Parathyroid adenoma (tissue), 2 donors: ENCODE measurements around the gene MKNK2.

ENCODE experiments used
- H2AFZ ChIP-seq: fragments of 300-600 bp; sonication (generic); one replicate; pipeline ENCODE4 v1.7.0; 2017; ENCODE audit warnings: antibody characterized with exemption, mild to moderate bottlenecking
- H3K27ac ChIP-seq: fragments of 300-600 bp; sonication (generic); one replicate; pipeline ENCODE4 v1.7.0; 2017
- H3K27me3 ChIP-seq: fragments of 300-600 bp; sonication (generic); one replicate; pipeline ENCODE4 v1.7.0; 2017; ENCODE audit warnings: low read length; ENCODE audit not compliant: control insufficient read depth, insufficient read depth
- H3K36me3 ChIP-seq: fragments of 300-600 bp; sonication (generic); one replicate; pipeline ENCODE4 v1.7.0; 2017; ENCODE audit warnings: low read length; ENCODE audit not compliant: control insufficient read depth, insufficient read depth
- H3K4me1 ChIP-seq: fragments of 300-600 bp; sonication (generic); one replicate; pipeline ENCODE4 v1.7.0; 2017; ENCODE audit warnings: control low read depth
- H3K4me2 ChIP-seq: fragments of 300-600 bp; sonication (generic); one replicate; pipeline ENCODE4 v1.7.0; 2017; ENCODE audit warnings: low read length
- H3K4me3 ChIP-seq: fragments of 300-600 bp; sonication (generic); one replicate; pipeline ENCODE4 v1.7.0; 2017; ENCODE audit warnings: low read depth, low read length
- H3K79me2 ChIP-seq: fragments of 300-600 bp; sonication (generic); one replicate; pipeline ENCODE4 v1.7.0; 2017; ENCODE audit warnings: control low read depth
- H3K9ac ChIP-seq: fragments of 300-600 bp; sonication (generic); one replicate; pipeline ENCODE4 v1.7.0; 2017; ENCODE audit warnings: mild to moderate bottlenecking
- H3K9me3 ChIP-seq: fragments of 300-600 bp; sonication (generic); one replicate; pipeline ENCODE4 v1.7.0; 2017; ENCODE audit warnings: low read length; ENCODE audit not compliant: control insufficient read depth
- TF ChIP-seq, protein P1 (sequence below): fragments of 300-600 bp; sonication (generic); IDR thresholded peaks from one replicate; pipeline ENCODE4 v1.7.0; 2017; ENCODE audit warnings: antibody characterized with exemption, mild to moderate bottlenecking
- donor health status: primary hyperparathyroidism.

MKNK2 gene

DNA sequence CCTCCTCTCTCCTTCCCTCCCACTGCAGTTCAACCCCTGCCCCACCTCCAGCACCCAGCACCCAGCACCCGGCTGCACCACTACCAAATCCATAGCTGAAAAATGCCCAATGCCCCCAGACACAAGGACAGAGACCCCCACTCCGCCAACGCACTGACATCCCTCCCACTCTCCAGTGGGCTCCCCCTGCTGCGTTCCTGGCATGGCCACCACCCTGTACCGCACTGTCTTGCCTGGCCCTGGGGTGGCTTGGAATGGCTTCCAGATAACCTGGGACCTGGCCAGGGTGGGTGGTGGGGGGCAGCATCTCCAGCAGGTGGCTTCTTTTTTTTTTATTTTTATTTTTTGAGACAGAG, 5.8 kb upstream of the MKNK2 start:
- peaks cover 3% of the 10 kb centered on the region for H3K79me2 ChIP-seq
- H3K9ac ChIP-seq, result no peak overlapping the region
- peaks cover 30% of the 10 kb centered on the region for H3K4me1 ChIP-seq
- H3K36me3 ChIP-seq, result no peaks in the 10 kb centered on the region
- TF ChIP-seq, protein P1, sequence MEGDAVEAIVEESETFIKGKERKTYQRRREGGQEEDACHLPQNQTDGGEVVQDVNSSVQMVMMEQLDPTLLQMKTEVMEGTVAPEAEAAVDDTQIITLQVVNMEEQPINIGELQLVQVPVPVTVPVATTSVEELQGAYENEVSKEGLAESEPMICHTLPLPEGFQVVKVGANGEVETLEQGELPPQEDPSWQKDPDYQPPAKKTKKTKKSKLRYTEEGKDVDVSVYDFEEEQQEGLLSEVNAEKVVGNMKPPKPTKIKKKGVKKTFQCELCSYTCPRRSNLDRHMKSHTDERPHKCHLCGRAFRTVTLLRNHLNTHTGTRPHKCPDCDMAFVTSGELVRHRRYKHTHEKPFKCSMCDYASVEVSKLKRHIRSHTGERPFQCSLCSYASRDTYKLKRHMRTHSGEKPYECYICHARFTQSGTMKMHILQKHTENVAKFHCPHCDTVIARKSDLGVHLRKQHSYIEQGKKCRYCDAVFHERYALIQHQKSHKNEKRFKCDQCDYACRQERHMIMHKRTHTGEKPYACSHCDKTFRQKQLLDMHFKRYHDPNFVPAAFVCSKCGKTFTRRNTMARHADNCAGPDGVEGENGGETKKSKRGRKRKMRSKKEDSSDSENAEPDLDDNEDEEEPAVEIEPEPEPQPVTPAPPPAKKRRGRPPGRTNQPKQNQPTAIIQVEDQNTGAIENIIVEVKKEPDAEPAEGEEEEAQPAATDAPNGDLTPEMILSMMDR, result no peak
- H3K4me2 ChIP-seq, result no peak overlapping the region
- no peaks in the 10 kb centered on the region for H3K27me3 ChIP-seq
- no peak overlapping the region for H2AFZ ChIP-seq
- H3K9me3 ChIP-seq, result no peaks in the 10 kb centered on the region
- H3K4me3 ChIP-seq, result no peak overlapping the region
- H3K27ac ChIP-seq, result peak overlapping the region; percentile 53

DNA sequence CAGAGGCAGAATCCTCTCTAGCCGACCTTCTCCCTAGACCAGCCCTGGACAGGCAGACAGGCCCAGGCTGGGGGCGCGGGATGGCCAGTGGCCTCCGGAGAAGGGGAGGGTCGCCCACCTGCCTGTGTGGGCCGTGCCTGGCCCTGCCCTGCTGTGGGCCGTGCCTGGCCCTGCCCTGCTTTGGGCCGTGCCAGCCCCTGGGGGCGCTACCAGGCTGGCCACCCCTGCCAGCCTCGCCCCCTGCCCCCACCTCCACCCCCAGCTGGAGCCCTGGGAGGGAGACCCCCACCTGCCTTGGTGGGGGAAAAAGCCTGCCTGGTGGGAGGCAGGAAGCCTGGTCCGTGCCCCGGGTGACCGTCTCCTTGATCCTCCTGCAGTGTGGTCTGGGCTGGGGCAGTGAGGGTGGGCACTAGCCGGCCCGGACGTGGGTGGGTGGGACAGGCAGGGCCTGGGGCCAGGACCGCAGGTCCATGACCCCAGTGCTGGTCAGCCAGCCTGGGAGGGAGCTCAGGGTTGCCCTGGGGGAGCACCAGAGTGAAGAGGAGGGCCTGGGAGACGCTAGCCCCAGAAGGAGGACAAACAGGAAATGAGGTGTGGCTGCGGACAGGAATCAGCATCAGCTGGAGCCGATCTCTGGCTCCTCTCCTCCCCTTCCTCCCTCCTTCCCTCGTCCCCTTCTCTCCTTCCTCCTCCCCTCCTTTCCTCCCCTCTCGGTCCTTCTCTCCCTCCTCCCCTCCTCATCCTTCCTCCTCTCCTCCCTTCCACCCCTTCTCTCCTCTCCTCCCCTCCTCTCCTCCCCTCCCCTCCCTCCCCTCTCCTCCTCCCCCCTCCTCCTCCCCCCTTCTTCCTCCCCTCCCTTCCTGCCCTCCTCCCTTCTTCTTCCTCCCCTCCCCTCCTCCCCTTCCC, 5.1 kb upstream of the MKNK2 start:
- Histone ChIP-seq H3K4me3 (no peak overlapping the region), H3K4me1 (peaks cover 34% of the 10 kb centered on the region)
- TF ChIP-seq, protein P1, result no peak

DNA sequence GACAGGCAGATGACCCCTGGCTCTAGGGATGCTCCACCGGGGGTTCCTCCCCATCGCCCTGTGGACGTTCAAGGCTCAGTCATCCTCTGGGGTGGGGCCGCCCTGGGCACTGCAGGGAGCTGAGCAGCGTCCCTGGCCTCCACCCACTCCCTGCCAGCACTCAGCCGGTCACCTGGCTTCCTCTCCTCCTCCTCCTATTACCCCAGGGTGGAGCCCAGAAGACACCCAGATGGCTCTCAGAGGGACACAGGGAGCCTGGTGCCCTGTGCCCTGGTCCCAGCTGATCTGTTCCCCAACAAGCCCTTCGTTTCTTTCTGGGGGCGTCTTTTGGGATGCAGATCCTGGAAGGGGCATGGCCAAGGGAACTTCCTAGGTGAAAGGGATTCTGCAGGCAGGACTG, 3.7 kb upstream of the MKNK2 start:
- H2AFZ ChIP-seq, result no peak overlapping the region
- TF ChIP-seq, protein P1, result no peak
- H3K9me3 ChIP-seq, result no peaks in the 10 kb centered on the region
- no peaks in the 10 kb centered on the region for H3K36me3 ChIP-seq
- H3K4me3 ChIP-seq, result no peak overlapping the region
- H3K9ac ChIP-seq, result no peak overlapping the region
- H3K4me2 ChIP-seq, result no peak overlapping the region
- peaks cover 34% of the 10 kb centered on the region for H3K4me1 ChIP-seq
- H3K27me3 ChIP-seq, result no peaks in the 10 kb centered on the region
- no peak overlapping the region for H3K27ac ChIP-seq
- peaks cover 12% of the 10 kb centered on the region for H3K79me2 ChIP-seq

More for the DNA sequence above, 5.1 kb upstream of the MKNK2 start:
- Histone ChIP-seq H3K79me2 (peaks cover 3% of the 10 kb centered on the region), H3K4me2 (peak overlapping the region; percentile 65), H3K9ac (no peak overlapping the region), H3K27ac (peak overlapping the region; percentile 84), H3K36me3 (no peaks in the 10 kb centered on the region), H2AFZ (peak overlapping the region; percentile 91), H3K9me3 (no peaks in the 10 kb centered on the region), H3K27me3 (no peaks in the 10 kb centered on the region)

DNA sequence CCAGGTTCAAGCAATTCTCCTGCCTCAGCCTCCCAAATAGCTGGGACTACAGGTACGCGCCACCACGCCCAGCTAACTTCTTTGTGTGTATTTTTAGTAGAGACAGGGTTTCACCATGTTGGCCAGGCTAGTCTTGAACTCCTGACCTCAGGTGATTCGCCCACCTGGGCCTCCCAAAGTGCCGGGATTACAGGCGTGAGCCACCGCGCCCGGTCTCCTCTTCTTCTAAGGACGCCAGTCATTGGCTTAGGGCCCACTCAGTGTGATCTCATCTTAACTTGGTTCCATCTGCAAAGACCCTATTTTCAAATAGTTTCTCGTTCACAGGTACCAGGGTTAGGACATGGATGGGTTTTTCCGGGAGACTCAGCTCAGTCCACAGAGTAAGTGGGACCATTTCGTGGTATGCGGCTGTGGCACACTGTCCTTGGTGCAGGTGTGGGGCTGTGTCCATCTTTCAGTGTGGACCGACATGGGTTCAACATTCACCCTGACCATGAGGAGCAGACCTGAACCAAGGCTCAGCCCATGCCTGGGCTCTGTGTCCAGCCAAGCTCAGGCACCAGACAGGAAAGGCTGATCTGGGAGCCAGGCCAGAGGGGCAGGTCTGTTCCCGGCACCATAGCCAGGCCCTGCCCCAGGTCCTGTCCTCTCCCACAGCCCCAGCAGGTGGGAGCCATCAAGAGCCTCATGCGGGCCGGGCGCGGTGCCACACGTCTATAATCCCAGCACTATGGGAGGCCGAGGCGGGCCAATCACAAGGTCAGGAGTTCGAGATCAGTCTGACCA, 2.8 kb upstream of the MKNK2 start:
- H3K9me3 ChIP-seq, result no peaks in the 10 kb centered on the region
- H3K27me3 ChIP-seq, result no peaks in the 10 kb centered on the region
- no peak overlapping the region for H3K4me2 ChIP-seq
- H3K9ac ChIP-seq, result no peak overlapping the region
- H3K36me3 ChIP-seq, result no peaks in the 10 kb centered on the region
- peaks cover 21% of the 10 kb centered on the region for H3K79me2 ChIP-seq
- TF ChIP-seq, protein P1, result no peak
- peaks cover 33% of the 10 kb centered on the region for H3K4me1 ChIP-seq
- H2AFZ ChIP-seq, result no peak overlapping the region
- no peak overlapping the region for H3K4me3 ChIP-seq
- no peak overlapping the region for H3K27ac ChIP-seq
